Lower leg skin (tissue), 3 donors: Measurements from ENCODE around the gene PCMT1.

Experiments
- POLR2A ChIP-seq, 2 donors: fragments of 450-650 bp; IDR thresholded peaks; one replicate each; pipeline ENCODE4 v1.6.1; 2016 to 2017; ENCODE audit warnings: antibody characterized with exemption in 2 of 2, mild to moderate bottlenecking in 1 of 2, moderate library complexity in 1 of 2
- TF ChIP-seq, protein P1 (sequence below), 3 donors: fragments of 450-650 bp; IDR thresholded peaks; one replicate each; pipeline ENCODE4 v1.5.1; 2016; ENCODE audit warnings: antibody characterized with exemption in 3 of 3, mild to moderate bottlenecking in 3 of 3, moderate library complexity in 2 of 3

DNA sequence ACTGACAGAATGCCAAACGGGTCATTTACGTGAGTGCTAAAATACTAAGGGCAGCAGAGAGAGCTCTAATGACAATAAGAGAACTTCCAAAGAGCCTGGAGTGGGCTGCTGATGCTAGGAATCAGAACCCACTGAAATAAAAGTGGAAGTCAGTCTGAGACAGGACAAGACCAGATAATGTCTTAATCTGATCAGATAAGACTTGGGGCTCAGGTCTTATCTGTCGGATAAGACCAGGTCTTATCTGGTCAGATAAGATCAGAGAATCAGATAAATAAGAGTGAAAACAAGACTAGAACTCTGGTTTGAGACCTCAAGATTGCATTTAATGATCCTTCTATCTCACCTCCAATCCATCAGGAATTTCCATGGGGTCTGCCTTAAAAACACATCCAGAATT, 96.0 kb downstream of the PCMT1 start:
- TF ChIP-seq POLR2A (IDR thresholded peaks at IDR 0.05): no peak
- TF ChIP-seq, protein P1, sequence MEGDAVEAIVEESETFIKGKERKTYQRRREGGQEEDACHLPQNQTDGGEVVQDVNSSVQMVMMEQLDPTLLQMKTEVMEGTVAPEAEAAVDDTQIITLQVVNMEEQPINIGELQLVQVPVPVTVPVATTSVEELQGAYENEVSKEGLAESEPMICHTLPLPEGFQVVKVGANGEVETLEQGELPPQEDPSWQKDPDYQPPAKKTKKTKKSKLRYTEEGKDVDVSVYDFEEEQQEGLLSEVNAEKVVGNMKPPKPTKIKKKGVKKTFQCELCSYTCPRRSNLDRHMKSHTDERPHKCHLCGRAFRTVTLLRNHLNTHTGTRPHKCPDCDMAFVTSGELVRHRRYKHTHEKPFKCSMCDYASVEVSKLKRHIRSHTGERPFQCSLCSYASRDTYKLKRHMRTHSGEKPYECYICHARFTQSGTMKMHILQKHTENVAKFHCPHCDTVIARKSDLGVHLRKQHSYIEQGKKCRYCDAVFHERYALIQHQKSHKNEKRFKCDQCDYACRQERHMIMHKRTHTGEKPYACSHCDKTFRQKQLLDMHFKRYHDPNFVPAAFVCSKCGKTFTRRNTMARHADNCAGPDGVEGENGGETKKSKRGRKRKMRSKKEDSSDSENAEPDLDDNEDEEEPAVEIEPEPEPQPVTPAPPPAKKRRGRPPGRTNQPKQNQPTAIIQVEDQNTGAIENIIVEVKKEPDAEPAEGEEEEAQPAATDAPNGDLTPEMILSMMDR (IDR thresholded peaks at IDR 0.05): no peak
